ENCODE measurements around the gene FEN1. TPM values are rescaled to one million over a fixed set of nuclear protein-coding genes. Genes with fewer than 3 reads are reported as not detected.

The FEN1 gene
- total and polyA plus RNA-seq, 2 donors (not counting 1 experiment from before 2014, with no cell fraction given) = 3.8 to 14.0 TPM

- Histone ChIP-seq H3K27me3 (ENCODE audit: control insufficient read depth, insufficient read depth, low read length) (no peaks in the 10 kb centered on the region), H3K4me1 (ENCODE audit: control insufficient read depth, extremely low read depth, insufficient read depth, low read length) (no peaks in the 10 kb centered on the region), H4K20me1 (ENCODE audit: control insufficient read depth, extremely low read depth, insufficient read depth, low read length) (no peaks in the 10 kb centered on the region), H3K9ac (ENCODE audit: insufficient read depth, low read length) (no peak overlapping the region), H3K79me2 (ENCODE audit: control insufficient read depth, insufficient read depth, low read length) (no peaks in the 10 kb centered on the region), H3K4me2 (ENCODE audit: extremely low read depth, insufficient read depth, low read length) (no peak overlapping the region), H3K4me3 (replicated peaks in 1 of 4; ENCODE audit: control extremely low read depth in 1 of 4, insufficient read depth in 1 of 4, low read depth in 3 of 4, low read length in 4 of 4) (no peak overlapping the region), H2AFZ (ENCODE audit: low read length) (no peak overlapping the region), H3K36me3 (ENCODE audit: control insufficient read depth, insufficient read depth, low read length) (no peaks in the 10 kb centered on the region), H3K9me3 (ENCODE audit: control insufficient read depth, insufficient read depth, low read depth, low read length) (no peaks in the 10 kb centered on the region), H3K27ac (ENCODE audit: insufficient read depth, low read length) (no peak overlapping the region)
- no peak for DNase-seq (ENCODE audit: low read depth in 2 of 2)
- no peak for TF ChIP-seq EZH2 (IDR thresholded peaks at IDR 0.05; ENCODE audit: low read length, missing control alignments)
- TF ChIP-seq CTCF (conservative IDR thresholded peaks at IDR 0.05 in 1 of 2, IDR thresholded peaks at IDR 0.05 in 1 of 2; ENCODE audit: low read depth in 1 of 2, low read length in 2 of 2) = no peak
Measured at GRCh38 chr11:61768376-61769076, 24.2 kb upstream of the FEN1 start.

DNA sequence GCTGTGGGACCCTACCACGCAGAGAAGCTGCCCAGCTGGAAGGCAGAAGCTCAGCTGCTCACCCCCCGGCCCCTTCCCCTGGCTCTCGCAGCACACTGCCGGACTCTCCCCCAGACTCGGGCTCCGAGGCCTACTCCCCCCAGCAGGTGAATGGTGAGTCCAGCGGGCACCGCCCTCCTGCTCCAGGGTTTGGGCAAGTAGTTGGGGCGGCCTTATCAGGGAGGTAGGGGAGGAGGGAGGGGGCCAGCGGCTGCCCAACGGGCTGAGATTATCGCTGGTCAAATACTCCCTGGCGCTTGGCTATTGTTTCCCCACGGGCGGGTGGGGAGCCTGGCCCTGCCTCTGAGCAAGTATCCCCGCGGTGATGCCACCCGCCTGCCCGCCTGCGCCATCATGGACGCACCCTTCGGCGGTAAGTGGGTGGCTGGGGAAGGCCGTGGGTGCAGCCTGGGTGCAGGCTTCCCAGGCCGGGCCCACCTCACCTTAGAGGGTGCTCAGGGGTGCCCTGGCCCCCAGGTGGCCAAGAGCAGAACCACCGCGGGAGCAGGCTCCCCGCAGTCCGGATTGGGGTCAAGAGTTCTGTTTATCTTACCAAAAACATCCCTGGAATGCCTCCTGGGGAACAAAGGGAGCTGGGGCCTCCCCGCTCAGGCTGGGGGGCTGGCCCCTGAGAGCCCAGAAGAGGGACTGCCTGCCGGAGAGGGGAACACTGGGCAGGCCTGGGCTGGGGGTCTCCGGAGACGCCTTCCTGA lies 23.4 kb upstream of the FEN1 start:
- DNase-seq (ENCODE audit: low read depth in 2 of 2) = peak; percentile 24 to 50
- no peaks in the 10 kb centered on the region for H3K27me3 ChIP-seq (ENCODE audit: control insufficient read depth, insufficient read depth, low read length)
- no peak overlapping the region for H3K4me3 ChIP-seq (replicated peaks in 1 of 4; ENCODE audit: control extremely low read depth in 1 of 4, insufficient read depth in 1 of 4, low read depth in 3 of 4, low read length in 4 of 4)
- no peak for TF ChIP-seq EZH2 (IDR thresholded peaks at IDR 0.05; ENCODE audit: low read length, missing control alignments)
- TF ChIP-seq CTCF (conservative IDR thresholded peaks at IDR 0.05 in 1 of 2, IDR thresholded peaks at IDR 0.05 in 1 of 2; ENCODE audit: low read depth in 1 of 2, low read length in 2 of 2) = peak; percentile 9 to 38
- no peaks in the 10 kb centered on the region for H4K20me1 ChIP-seq (ENCODE audit: control insufficient read depth, extremely low read depth, insufficient read depth, low read length)
- H3K79me2 ChIP-seq (ENCODE audit: control insufficient read depth, insufficient read depth, low read length) = no peaks in the 10 kb centered on the region
- H3K9ac ChIP-seq (ENCODE audit: insufficient read depth, low read length) = no peak overlapping the region
- H3K9me3 ChIP-seq (ENCODE audit: control insufficient read depth, insufficient read depth, low read depth, low read length) = no peaks in the 10 kb centered on the region
- H2AFZ ChIP-seq (ENCODE audit: low read length) = no peak overlapping the region
- no peak overlapping the region for H3K27ac ChIP-seq (ENCODE audit: insufficient read depth, low read length)
- H3K36me3 ChIP-seq (ENCODE audit: control insufficient read depth, insufficient read depth, low read length) = no peaks in the 10 kb centered on the region
- H3K4me2 ChIP-seq (ENCODE audit: extremely low read depth, insufficient read depth, low read length) = no peak overlapping the region
- no peaks in the 10 kb centered on the region for H3K4me1 ChIP-seq (ENCODE audit: control insufficient read depth, extremely low read depth, insufficient read depth, low read length)

GRCh38 chr11:61769946-61770683 lies 22.6 kb upstream of the FEN1 start:
- Histone ChIP-seq H3K4me2 (ENCODE audit: extremely low read depth, insufficient read depth, low read length) (no peak overlapping the region), H3K4me3 (replicated peaks in 1 of 4; ENCODE audit: control extremely low read depth in 1 of 4, insufficient read depth in 1 of 4, low read depth in 3 of 4, low read length in 4 of 4) (no peak overlapping the region), H3K79me2 (ENCODE audit: control insufficient read depth, insufficient read depth, low read length) (no peaks in the 10 kb centered on the region), H3K27ac (ENCODE audit: insufficient read depth, low read length) (no peak overlapping the region), H3K27me3 (ENCODE audit: control insufficient read depth, insufficient read depth, low read length) (no peaks in the 10 kb centered on the region), H3K4me1 (ENCODE audit: control insufficient read depth, extremely low read depth, insufficient read depth, low read length) (no peaks in the 10 kb centered on the region), H3K9ac (ENCODE audit: insufficient read depth, low read length) (no peak overlapping the region), H3K36me3 (ENCODE audit: control insufficient read depth, insufficient read depth, low read length) (no peaks in the 10 kb centered on the region), H2AFZ (ENCODE audit: low read length) (no peak overlapping the region), H4K20me1 (ENCODE audit: control insufficient read depth, extremely low read depth, insufficient read depth, low read length) (no peaks in the 10 kb centered on the region), H3K9me3 (ENCODE audit: control insufficient read depth, insufficient read depth, low read depth, low read length) (no peaks in the 10 kb centered on the region)
- no peak for DNase-seq (ENCODE audit: low read depth in 2 of 2)
- no peak for TF ChIP-seq CTCF (conservative IDR thresholded peaks at IDR 0.05 in 1 of 2, IDR thresholded peaks at IDR 0.05 in 1 of 2; ENCODE audit: low read depth in 1 of 2, low read length in 2 of 2)
- TF ChIP-seq EZH2 (IDR thresholded peaks at IDR 0.05; ENCODE audit: low read length, missing control alignments) = no peak

All from fibroblast of lung (primary cell).